Measurements from ENCODE around the gene GNAI1. TPM values are rescaled to one million over a fixed set of nuclear protein-coding genes. Genes with fewer than 3 reads are reported as not detected.
"Not testable (repeated sequence)": the region's sequence is repeated elsewhere in the genome, so short reads cannot be mapped to it uniquely, and the experiment has no call there.

GNAI1 gene
- total RNA-seq, 2 experiments from 2014 or later = 2.3 to 2.4 TPM

DNA sequence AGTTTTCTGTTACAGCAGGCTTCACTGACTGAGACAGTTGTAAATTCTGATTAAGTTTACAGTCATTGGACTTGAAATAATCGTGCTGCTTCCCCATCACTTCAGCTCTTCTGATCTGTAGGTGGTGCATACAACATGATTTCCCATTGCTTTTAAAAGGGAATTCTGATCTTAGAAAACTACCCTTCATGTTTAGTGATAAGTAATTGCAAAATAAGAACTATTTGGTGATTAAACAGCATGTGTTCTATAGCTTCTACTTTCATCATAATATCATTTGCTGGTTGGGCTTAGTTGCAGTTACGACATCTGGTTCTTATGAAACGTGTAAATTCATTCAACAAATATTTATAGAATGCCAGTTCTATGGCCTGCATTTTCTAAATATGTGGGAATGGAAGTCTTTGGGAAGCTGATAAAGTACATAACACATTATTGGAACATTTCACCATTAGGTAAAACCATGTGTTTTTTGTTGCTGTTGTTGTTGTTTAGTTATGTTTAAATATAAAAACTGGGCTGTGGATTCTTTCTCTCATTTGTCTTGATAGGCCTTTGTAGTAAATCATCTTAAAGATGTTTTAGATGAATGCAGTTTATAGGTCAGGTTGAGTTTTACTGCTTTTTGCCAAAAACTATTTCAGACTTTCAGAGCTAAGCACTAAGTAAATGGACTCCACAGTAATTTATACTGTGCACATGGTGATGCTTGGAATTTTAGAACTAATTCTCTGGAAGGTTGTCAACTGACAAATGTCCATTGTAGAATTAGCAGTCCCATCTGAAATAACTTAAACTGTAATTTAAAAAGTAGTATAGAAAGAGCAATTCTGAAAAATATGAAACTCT lies 13.1 kb downstream of the GNAI1 start:
- Mint-ChIP-seq H3K9me3 (peaks cover 2% of the 10 kb centered on the region), H3K4me1 (ENCODE audit: low read depth) (peaks cover 18% of the 10 kb centered on the region), H3K27me3 (ENCODE audit: low read depth) (peaks cover 30% of the 10 kb centered on the region), H3K4me3 (no peak overlapping the region), H3K27ac (no peak overlapping the region), H3K36me3 (ENCODE audit: low read depth) (no peaks in the 10 kb centered on the region)
- no peak for DNase-seq
- intact Hi-C loops (cut with micrococcal nuclease) = no loop called here
- CTCF ChIA-PET = no interaction called here

DNA sequence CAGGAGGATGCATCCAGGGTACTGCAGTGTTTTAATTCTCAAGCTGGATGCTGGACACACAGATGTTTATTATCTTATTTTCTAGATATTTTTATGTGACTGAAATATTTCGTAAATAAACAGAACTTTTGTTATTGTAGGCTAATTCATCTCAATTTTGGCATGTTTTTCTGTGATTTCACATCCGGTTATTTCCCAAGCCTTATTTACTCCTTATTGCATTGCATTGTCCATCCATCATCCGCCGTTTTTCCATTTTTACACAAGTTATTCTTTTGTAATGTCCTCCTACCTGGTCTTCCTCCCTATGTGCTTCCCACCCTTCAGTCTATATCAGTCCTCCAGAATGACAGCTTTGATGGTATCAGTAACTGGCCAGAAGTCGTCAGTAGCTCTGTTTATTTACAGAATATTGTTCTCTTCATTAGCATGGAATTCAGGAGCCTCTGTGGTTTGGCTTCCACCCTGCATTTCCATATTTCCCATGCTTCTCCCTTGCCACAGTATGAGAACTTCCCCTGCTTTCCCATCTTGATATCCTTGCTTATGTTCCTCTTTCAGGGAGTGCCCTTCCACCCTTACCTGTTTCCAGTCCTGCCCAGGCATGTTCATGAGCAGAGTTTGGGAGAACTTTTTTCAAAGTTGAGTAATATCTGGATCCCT lies 16.1 kb downstream of the GNAI1 start:
- Mint-ChIP-seq H3K36me3 (ENCODE audit: low read depth) (no peaks in the 10 kb centered on the region), H3K27me3 (ENCODE audit: low read depth) (peaks cover 18% of the 10 kb centered on the region), H3K4me1 (ENCODE audit: low read depth) (peaks cover 18% of the 10 kb centered on the region), H3K9me3 (peaks cover 2% of the 10 kb centered on the region), H3K4me3 (no peak overlapping the region), H3K27ac (no peak overlapping the region)
- no peak for DNase-seq
- CTCF ChIA-PET = interaction anchor here (0.6 to 1.1 kb wide), 3 partner anchors 13 to 198 kb away, joined by 4 to 7 read pairs (median 5); no protein-coding TSS in a partner anchor
- intact Hi-C loops (cut with micrococcal nuclease) = loop anchor here (1.0 to 5.0 kb wide), 7 partner anchors 11 to 196 kb away; no protein-coding TSS in a partner anchor

DNA sequence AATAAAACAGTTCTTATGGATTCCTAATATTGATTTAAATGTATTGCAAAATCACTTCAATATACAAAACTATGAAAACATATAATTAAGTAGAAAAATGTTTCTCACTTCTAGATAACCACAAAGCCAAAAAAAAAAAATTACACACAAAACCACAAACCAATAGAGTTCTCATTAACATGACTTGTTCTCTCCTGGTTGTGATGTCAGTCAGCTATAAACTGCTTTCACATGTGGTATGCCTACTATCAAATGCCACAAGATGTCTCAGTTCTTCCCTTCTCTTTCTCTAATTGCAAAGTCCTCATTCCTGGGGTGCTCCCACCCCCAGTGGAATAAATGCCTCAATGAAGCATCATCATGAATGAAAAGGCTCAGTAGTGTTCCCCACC lies 16.6 kb downstream of the GNAI1 start:
- peak; percentile 61 for DNase-seq
- Mint-ChIP-seq H3K4me1 (ENCODE audit: low read depth) (peaks cover 18% of the 10 kb centered on the region), H3K27ac (peak overlapping the region; percentile 26), H3K4me3 (no peak overlapping the region), H3K9me3 (peaks cover 2% of the 10 kb centered on the region), H3K27me3 (ENCODE audit: low read depth) (peaks cover 14% of the 10 kb centered on the region), H3K36me3 (ENCODE audit: low read depth) (no peaks in the 10 kb centered on the region)
- intact Hi-C loops (cut with micrococcal nuclease) = loop anchor here (1.0 to 5.0 kb wide), 7 partner anchors 10 to 195 kb away; no protein-coding TSS in a partner anchor
- CTCF ChIA-PET = interaction anchor here (0.6 to 1.1 kb wide), 3 partner anchors 13 to 197 kb away, joined by 4 to 7 read pairs (median 5); no protein-coding TSS in a partner anchor

DNA sequence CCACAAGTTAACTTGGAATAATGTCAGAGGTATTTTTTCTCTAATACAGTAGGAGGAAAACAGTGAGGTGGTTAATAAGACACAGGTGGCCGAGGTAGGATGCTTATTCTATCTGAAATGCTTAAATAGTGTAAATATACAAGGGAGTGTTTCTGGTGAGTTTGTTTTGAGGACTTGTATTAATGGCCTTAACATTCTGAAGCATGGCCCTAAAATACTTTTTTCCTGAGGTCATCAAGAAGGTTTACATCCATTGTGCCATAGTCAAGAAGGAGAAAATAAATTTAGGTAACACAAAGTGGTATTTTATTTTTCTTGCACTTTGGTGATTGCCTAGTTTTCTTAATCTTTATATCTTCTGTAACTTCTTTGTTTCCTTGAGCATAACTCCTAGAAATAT lies 18.8 kb downstream of the GNAI1 start:
- Mint-ChIP-seq H3K4me1 (ENCODE audit: low read depth) (peaks cover 18% of the 10 kb centered on the region), H3K27me3 (ENCODE audit: low read depth) (peaks cover 11% of the 10 kb centered on the region), H3K9me3 (peaks cover 2% of the 10 kb centered on the region), H3K4me3 (no peak overlapping the region), H3K27ac (no peak overlapping the region), H3K36me3 (ENCODE audit: low read depth) (no peaks in the 10 kb centered on the region)
- CTCF ChIA-PET = interaction anchor here (1.0 kb wide), 1 partner anchor 18 kb away, joined by 7 read pairs; no protein-coding TSS in a partner anchor
- intact Hi-C loops (cut with micrococcal nuclease) = loop anchor here (5.0 kb wide), 1 partner anchor 64 kb away; no protein-coding TSS in a partner anchor
- DNase-seq = no peak

DNA sequence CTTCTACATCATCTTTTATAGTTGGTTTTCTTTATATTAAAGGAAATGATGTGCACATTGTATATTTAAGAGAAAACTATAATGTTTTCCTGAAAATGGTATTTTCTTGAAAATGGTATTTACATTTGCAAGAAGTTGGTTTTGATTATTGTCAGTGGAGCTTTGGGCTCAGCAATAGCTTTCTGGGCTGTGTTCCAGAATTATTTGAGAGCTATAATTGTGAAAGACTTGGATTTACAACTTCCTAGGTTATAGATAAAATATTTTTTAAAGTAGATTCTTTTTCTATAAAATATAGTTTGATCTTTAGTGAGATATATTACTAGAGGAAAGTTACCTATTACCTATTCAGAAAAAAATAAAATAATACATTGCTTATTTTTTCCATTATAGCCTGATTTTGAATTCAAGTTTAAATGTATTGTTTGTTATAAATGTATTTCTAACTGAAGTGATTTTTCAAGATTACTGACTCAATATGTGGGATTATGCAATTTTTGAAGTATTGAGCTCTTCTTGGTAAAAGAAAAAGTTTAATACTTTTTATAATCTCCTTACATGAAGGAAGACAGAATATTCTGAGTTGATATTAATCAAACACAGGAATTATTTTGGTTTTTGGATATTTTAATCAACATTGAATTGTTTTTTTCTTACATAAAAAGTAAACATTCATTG lies 20.2 kb downstream of the GNAI1 start:
- peaks cover 2% of the 10 kb centered on the region for H3K9me3 Mint-ChIP-seq
- intact Hi-C loops (cut with micrococcal nuclease) = loop anchor here (5.0 kb wide), 1 partner anchor 63 kb away; no protein-coding TSS in a partner anchor
- H3K4me3 Mint-ChIP-seq = no peak overlapping the region
- H3K27me3 Mint-ChIP-seq (ENCODE audit: low read depth) = peaks cover 8% of the 10 kb centered on the region
- DNase-seq = no peak
- H3K36me3 Mint-ChIP-seq (ENCODE audit: low read depth) = no peaks in the 10 kb centered on the region
- H3K27ac Mint-ChIP-seq = no peak overlapping the region
- peaks cover 18% of the 10 kb centered on the region for H3K4me1 Mint-ChIP-seq (ENCODE audit: low read depth)
- CTCF ChIA-PET = no interaction called here

DNA sequence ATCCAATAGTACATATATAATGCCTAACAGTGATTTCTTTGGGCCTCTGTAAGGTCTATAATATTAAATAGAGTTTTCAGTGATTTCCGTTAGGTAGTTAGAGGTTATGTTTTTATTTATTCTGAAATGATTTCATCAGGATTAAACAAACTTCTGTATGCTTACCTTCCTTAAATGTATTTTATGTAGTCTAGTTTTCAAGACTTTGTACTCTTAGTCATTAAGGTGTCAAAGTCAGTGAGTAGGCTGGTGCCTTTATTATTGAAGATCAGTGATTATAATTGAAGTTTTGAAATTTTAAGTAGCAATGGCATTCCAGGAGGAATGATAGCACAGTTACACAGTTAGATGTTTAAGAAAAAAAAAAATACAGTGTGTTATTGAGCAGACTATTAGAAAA lies 20.7 kb downstream of the GNAI1 start:
- Mint-ChIP-seq H3K27ac (no peak overlapping the region), H3K9me3 (peaks cover 2% of the 10 kb centered on the region), H3K4me3 (no peak overlapping the region), H3K27me3 (ENCODE audit: low read depth) (peaks cover 8% of the 10 kb centered on the region), H3K36me3 (ENCODE audit: low read depth) (no peaks in the 10 kb centered on the region), H3K4me1 (ENCODE audit: low read depth) (peaks cover 16% of the 10 kb centered on the region)
- CTCF ChIA-PET = no interaction called here
- DNase-seq = no peak
- intact Hi-C loops (cut with micrococcal nuclease) = no loop called here

DNA sequence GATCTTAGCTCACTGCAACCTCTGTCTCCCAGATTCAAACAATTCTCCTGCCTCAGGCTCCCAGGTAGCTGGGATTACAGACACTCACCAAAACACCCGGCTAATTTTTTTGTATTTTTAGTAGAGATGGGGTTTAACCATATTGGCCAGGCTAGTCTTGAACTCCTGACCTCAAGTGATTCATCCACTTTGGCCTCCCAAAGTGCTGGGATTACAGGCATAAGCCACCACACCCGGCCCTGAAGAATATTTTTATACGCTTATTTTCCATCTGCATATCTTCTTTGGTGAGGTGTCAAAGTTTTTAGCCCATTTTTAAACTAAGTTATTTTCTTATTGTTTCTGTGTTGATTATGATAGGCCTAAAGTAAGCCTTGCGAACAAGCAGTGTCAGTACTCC lies 23.1 kb downstream of the GNAI1 start:
- DNase-seq; H3K27ac Mint-ChIP-seq; H3K9me3 Mint-ChIP-seq; H3K4me1 Mint-ChIP-seq (ENCODE audit: low read depth); H3K27me3 Mint-ChIP-seq (ENCODE audit: low read depth); CTCF ChIA-PET; H3K4me3 Mint-ChIP-seq; H3K36me3 Mint-ChIP-seq (ENCODE audit: low read depth); intact Hi-C loops (cut with micrococcal nuclease): not testable (repeated sequence)

DNA sequence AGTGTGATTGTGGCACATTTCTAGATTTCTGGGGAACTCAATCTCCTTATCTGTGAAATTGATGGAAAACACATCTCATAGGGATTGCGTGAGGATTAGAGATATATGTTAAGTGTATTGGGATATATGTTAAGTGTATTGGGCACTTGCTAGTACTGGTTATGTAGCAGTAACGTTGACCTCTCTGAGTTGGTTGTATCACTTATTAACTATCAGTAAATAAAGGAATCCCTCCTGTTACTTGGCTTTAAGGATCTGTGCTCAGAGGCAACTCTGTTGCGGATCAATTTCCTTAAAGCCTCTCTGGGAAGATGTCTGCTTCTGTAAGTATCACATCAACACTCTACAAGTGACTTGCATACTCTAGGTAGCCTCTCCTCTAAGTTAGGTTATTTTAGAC lies 25.2 kb downstream of the GNAI1 start:
- H3K36me3 Mint-ChIP-seq (ENCODE audit: low read depth) = no peaks in the 10 kb centered on the region
- DNase-seq = no peak
- H3K27ac Mint-ChIP-seq = no peak overlapping the region
- H3K4me1 Mint-ChIP-seq (ENCODE audit: low read depth) = peaks cover 6% of the 10 kb centered on the region
- intact Hi-C loops (cut with micrococcal nuclease) = no loop called here
- CTCF ChIA-PET = no interaction called here
- H3K27me3 Mint-ChIP-seq (ENCODE audit: low read depth) = peaks cover 2% of the 10 kb centered on the region
- H3K9me3 Mint-ChIP-seq = no peaks in the 10 kb centered on the region
- no peak overlapping the region for H3K4me3 Mint-ChIP-seq

DNA sequence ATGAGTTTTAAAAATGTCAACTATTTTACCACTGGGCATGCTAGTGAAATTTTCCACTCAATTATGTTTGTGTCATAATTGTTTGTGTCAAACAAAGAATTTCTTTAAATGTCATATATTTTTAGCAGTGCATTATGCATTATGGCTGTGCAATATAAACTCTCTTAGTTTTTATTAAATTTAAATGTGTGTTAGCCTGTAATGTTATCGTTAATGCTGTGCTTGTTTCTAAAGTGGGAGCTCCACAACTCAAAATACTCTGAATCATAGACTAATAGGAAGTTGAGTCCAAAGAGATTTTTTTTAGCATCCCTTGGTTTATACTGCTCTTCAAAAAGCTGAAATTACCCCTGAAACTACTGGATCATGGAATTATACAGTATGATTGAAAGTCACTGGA lies 26.8 kb downstream of the GNAI1 start:
- CTCF ChIA-PET = no interaction called here
- intact Hi-C loops (cut with micrococcal nuclease) = loop anchor here (1.0 kb wide), 1 partner anchor 10 kb away; no protein-coding TSS in a partner anchor
- Mint-ChIP-seq H3K27ac (no peak overlapping the region), H3K9me3 (no peaks in the 10 kb centered on the region), H3K4me3 (no peak overlapping the region), H3K36me3 (ENCODE audit: low read depth) (no peaks in the 10 kb centered on the region), H3K27me3 (ENCODE audit: low read depth) (peaks cover 2% of the 10 kb centered on the region), H3K4me1 (ENCODE audit: low read depth) (peaks cover 6% of the 10 kb centered on the region)
- DNase-seq = no peak

DNA sequence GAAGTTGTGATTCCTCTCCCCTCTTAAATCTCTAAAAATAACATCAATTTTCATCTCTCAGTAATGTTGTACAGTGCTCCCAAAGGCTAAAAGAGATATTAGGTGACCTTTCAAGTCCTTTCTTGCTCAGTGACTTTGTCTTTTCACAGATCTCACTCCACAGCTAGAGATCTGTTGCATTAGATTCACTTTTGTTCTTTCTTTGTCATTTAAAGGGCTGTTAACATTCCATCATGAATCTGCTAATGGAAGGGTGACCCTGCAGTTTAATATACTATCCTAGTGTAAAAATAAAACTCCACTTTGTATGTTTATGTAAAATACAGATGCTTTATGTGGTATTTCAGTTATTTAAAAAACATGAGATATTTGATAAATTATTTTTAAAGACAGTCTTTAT lies 30.5 kb downstream of the GNAI1 start:
- Mint-ChIP-seq H3K4me3 (no peak overlapping the region), H3K4me1 (ENCODE audit: low read depth) (peaks cover 6% of the 10 kb centered on the region), H3K36me3 (ENCODE audit: low read depth) (no peaks in the 10 kb centered on the region), H3K27me3 (ENCODE audit: low read depth) (peaks cover 2% of the 10 kb centered on the region), H3K9me3 (peaks cover 5% of the 10 kb centered on the region), H3K27ac (no peak overlapping the region)
- DNase-seq = no peak
- CTCF ChIA-PET = no interaction called here
- intact Hi-C loops (cut with micrococcal nuclease) = no loop called here

DNA sequence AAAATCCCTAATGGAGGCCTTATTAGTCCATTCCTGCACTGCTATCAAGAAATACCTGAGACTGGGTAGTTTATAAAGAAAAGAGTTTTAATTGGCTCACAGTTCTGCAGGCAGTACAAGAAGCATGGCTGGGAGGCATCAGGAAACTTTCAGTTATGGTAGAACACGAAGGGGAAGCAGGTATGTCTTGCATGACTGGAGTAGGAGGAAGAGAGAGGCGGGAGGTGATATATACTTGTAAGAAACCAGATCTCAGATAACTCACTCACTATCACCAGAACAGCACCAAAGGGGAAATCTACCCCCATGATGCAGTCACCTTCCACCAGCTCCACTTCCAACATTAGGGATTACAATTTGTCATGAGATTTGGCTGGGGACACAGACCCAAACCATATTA lies 35.8 kb downstream of the GNAI1 start:
- CTCF ChIA-PET = no interaction called here
- Mint-ChIP-seq H3K4me1 (ENCODE audit: low read depth) (peaks cover 22% of the 10 kb centered on the region), H3K9me3 (peaks cover 21% of the 10 kb centered on the region), H3K36me3 (ENCODE audit: low read depth) (peaks cover 2% of the 10 kb centered on the region), H3K27ac (no peak overlapping the region), H3K4me3 (no peak overlapping the region), H3K27me3 (ENCODE audit: low read depth) (peaks cover 9% of the 10 kb centered on the region)
- DNase-seq = no peak
- intact Hi-C loops (cut with micrococcal nuclease) = no loop called here

DNA sequence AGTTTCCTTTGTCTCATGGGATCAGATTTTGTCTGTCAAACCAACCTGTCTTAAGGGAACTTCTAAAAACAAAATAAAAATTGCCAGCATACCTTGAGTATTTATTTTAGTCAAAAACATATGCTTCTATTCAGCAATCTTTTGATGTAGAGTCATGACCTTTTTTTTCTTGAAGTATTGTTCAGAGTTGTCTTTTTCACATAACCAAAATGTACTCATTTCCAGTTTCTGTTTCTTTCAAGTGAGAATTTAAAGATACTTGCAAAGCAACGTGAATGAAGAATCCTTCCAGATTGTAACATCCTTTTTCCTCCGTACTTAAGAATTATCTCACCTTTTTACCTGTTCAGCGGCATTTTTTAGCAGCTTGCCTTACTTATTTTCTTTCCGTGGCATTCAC lies 37.8 kb downstream of the GNAI1 start:
- intact Hi-C loops (cut with micrococcal nuclease) = loop anchor here (1.0 kb wide), 4 partner anchors 21 to 174 kb away; no protein-coding TSS in a partner anchor

More for the DNA sequence above, 37.8 kb downstream of the GNAI1 start:
- H3K27me3 Mint-ChIP-seq (ENCODE audit: low read depth) = peaks cover 8% of the 10 kb centered on the region
- H3K4me3 Mint-ChIP-seq = peak overlapping the region; percentile 24
- DNase-seq = no peak
- H3K36me3 Mint-ChIP-seq (ENCODE audit: low read depth) = peaks cover 2% of the 10 kb centered on the region
- peaks cover 21% of the 10 kb centered on the region for H3K9me3 Mint-ChIP-seq
- peaks cover 33% of the 10 kb centered on the region for H3K4me1 Mint-ChIP-seq (ENCODE audit: low read depth)
- CTCF ChIA-PET = no interaction called here
- no peak overlapping the region for H3K27ac Mint-ChIP-seq
